SU-DHL-6 (cell line): ENCODE measurements around the gene HSPBP1.
"Not testable (repeated sequence)": the region's sequence is repeated elsewhere in the genome, so short reads cannot be mapped to it uniquely, and the experiment has no call there.

Source experiments
- H2AFZ ChIP-seq: fragments of 200-600 bp; sonication (generic); 2 replicates; pipeline ENCODE4 v1.6.1; 2014; ENCODE audit warnings: low read depth, mild to moderate bottlenecking, moderate library complexity, mixed read lengths, antibody characterized with exemption, low read length; ENCODE audit not compliant: severe bottlenecking
- H3F3A ChIP-seq: fragments of 200-600 bp; shearing (Covaris generic); 2 replicates; pipeline ENCODE4 v1.6.0; 2016; ENCODE audit warnings: antibody characterized with exemption, mild to moderate bottlenecking; ENCODE audit not compliant: insufficient read depth
- H3K27ac ChIP-seq: fragments of 200-600 bp; sonication (generic); 2 replicates; pipeline ENCODE4 v1.5.1; 2016; ENCODE audit warnings: low read depth, mild to moderate bottlenecking, low read length, moderate library complexity, mixed read lengths
- H3K27me3 ChIP-seq: fragments of 200-600 bp; sonication (generic), shearing (Covaris generic); 2 replicates; pipeline ENCODE4 v1.6.0; 2014; ENCODE audit warnings: mild to moderate bottlenecking, low read length
- H3K36me3 ChIP-seq: fragments of 200-600 bp; sonication (generic); 2 replicates; pipeline ENCODE4 v1.6.1; 2014; ENCODE audit warnings: mild to moderate bottlenecking, low read length, mixed read lengths
- H3K4me2 ChIP-seq: fragments of 300-600, 200-600 bp; shearing (Covaris generic), sonication (generic); 2 replicates; pipeline ENCODE4 v1.6.0; 2014; ENCODE audit warnings: low read length, low read depth, mild to moderate bottlenecking; ENCODE audit not compliant: poor library complexity, severe bottlenecking
- H3K4me3 ChIP-seq: fragments of 200-600 bp; sonication (generic); 2 replicates; pipeline ENCODE4 v1.5.1; 2014; ENCODE audit warnings: antibody characterized with exemption, low read length, mild to moderate bottlenecking, mixed read lengths; ENCODE audit not compliant: insufficient read depth, poor library complexity, severe bottlenecking
- H3K79me2 ChIP-seq: fragments of 200-600 bp; sonication (generic); 2 replicates; pipeline ENCODE4 v1.6.1; 2014; ENCODE audit warnings: mild to moderate bottlenecking, low read length, moderate library complexity; ENCODE audit not compliant: insufficient read depth
- H3K9ac ChIP-seq: fragments of 200-600 bp; sonication (generic); 2 replicates; pipeline ENCODE4 v1.7.0; 2014; ENCODE audit warnings: mild to moderate bottlenecking, low read length
- H3K9me2 ChIP-seq: fragments of 200-600 bp; sonication (generic); replicated peaks from 2 replicates; pipeline ENCODE4 v1.6.1; 2014; ENCODE audit warnings: low read length; ENCODE audit not compliant: insufficient read depth
- H3K9me3 ChIP-seq: fragments of 200-600 bp; sonication (generic); 2 replicates; pipeline ENCODE4 v1.6.1; 2014; ENCODE audit warnings: low read length, mixed read lengths; ENCODE audit not compliant: insufficient read depth
- H4K20me1 ChIP-seq: fragments of 200-600 bp; sonication (generic); 2 replicates; pipeline ENCODE4 v1.6.1; 2014; ENCODE audit warnings: low read depth, mild to moderate bottlenecking, antibody characterized with exemption, low read length, moderate library complexity, mixed read lengths
- CTCF ChIP-seq: fragments of 200-600 bp; sonication (generic); IDR thresholded peaks from one replicate; pipeline ENCODE4 v1.5.1; 2017; ENCODE audit warnings: antibody characterized with exemption, mild to moderate bottlenecking, low read length, moderate library complexity; ENCODE audit not compliant: insufficient read depth, poor library complexity, severe bottlenecking
- EZH2phosphoT487 ChIP-seq: fragments of 200-600 bp; sonication (generic), shearing (Covaris generic); conservative IDR thresholded peaks from 2 replicates; pipeline ENCODE4 v1.6.1; 2018; ENCODE audit warnings: mild to moderate bottlenecking, antibody characterized with exemption, low read length, moderate library complexity, mixed read lengths

The HSPBP1 gene

GRCh38 chr19:55226273-55226672, 53.6 kb downstream of the HSPBP1 start:
- Histone ChIP-seq H3K36me3 (no peaks in the 10 kb centered on the region), H3K9me2 (no peaks in the 10 kb centered on the region), H3F3A (no peaks in the 10 kb centered on the region)

GRCh38 chr19:55225415-55225958, 54.4 kb downstream of the HSPBP1 start:
- Histone ChIP-seq H3K79me2 (no peaks in the 10 kb centered on the region), H3F3A (no peaks in the 10 kb centered on the region), H3K36me3 (no peaks in the 10 kb centered on the region), H3K27ac (no peak overlapping the region), H3K27me3 (no peaks in the 10 kb centered on the region), H3K9me3 (no peaks in the 10 kb centered on the region), H4K20me1 (no peaks in the 10 kb centered on the region; the same call in 1 of the 2 replicates), H3K4me3 (no peak overlapping the region), H3K4me2 (no peak overlapping the region), H3K9me2 (no peaks in the 10 kb centered on the region), H2AFZ (no peak overlapping the region), H3K9ac (no peak overlapping the region)
- TF ChIP-seq CTCF: no peak
- TF ChIP-seq EZH2phosphoT487: no peak

More at GRCh38 chr19:55226273-55226672, 53.6 kb downstream of the HSPBP1 start:
- no peak overlapping the region for H3K27ac ChIP-seq
- no peaks in the 10 kb centered on the region; the same call in 1 of the 2 replicates for H4K20me1 ChIP-seq
- H3K4me2 ChIP-seq: no peak overlapping the region
- H3K9me3 ChIP-seq: no peaks in the 10 kb centered on the region
- no peaks in the 10 kb centered on the region for H3K27me3 ChIP-seq
- H3K79me2 ChIP-seq: no peaks in the 10 kb centered on the region
- no peak overlapping the region for H2AFZ ChIP-seq
- no peak overlapping the region for H3K4me3 ChIP-seq
- TF ChIP-seq EZH2phosphoT487: no peak
- no peak for TF ChIP-seq CTCF
- H3K9ac ChIP-seq: no peak overlapping the region

GRCh38 chr19:55224679-55225414, 55.1 kb downstream of the HSPBP1 start:
- not testable (repeated sequence) for H3K36me3 ChIP-seq, H3K27ac ChIP-seq, H3F3A ChIP-seq

GRCh38 chr19:55224038-55224665, 55.8 kb downstream of the HSPBP1 start:
- no peak for TF ChIP-seq CTCF
- TF ChIP-seq EZH2phosphoT487: no peak
- Histone ChIP-seq H3K9me2 (no peaks in the 10 kb centered on the region), H3K79me2 (no peaks in the 10 kb centered on the region), H3K9me3 (no peaks in the 10 kb centered on the region), H3K27ac (no peak overlapping the region), H3K36me3 (no peaks in the 10 kb centered on the region), H3F3A (no peaks in the 10 kb centered on the region), H3K4me3 (no peak overlapping the region), H3K9ac (no peak overlapping the region), H4K20me1 (no peaks in the 10 kb centered on the region; the same call in 1 of the 2 replicates), H3K4me2 (no peak overlapping the region), H3K27me3 (no peaks in the 10 kb centered on the region), H2AFZ (no peak overlapping the region)

More at GRCh38 chr19:55224679-55225414, 55.1 kb downstream of the HSPBP1 start:
- H3K9me3 ChIP-seq, H3K9ac ChIP-seq, H4K20me1 ChIP-seq, H3K4me3 ChIP-seq, H3K79me2 ChIP-seq, H3K27me3 ChIP-seq, H3K4me2 ChIP-seq, H3K9me2 ChIP-seq, H2AFZ ChIP-seq: not testable (repeated sequence)
